B cell (primary cell): ENCODE results near the gene S1PR1.

Source experiments
- CTCF ChIP-seq: fragments of 200-600 bp; IDR thresholded peaks from one replicate; pipeline ENCODE4 v1.8.0; 2022; ENCODE audit warnings: antibody characterized with exemption, mild to moderate bottlenecking
- EZH2 ChIP-seq: IDR thresholded peaks from 2 replicates; pipeline ENCODE4 v1.6.1; 2012; ENCODE audit warnings: borderline replicate concordance, low read depth, mild to moderate bottlenecking, moderate library complexity, low read length; ENCODE audit not compliant: insufficient read depth, poor library complexity, severe bottlenecking

- TF ChIP-seq CTCF (no peak), EZH2 (no peak)
These were observed 49.5 kb upstream of the S1PR1 start for GRCh38 chr1:101187297-101187696.
